Measurements from ENCODE around the gene GPATCH4.

GRCh38 chr1:156638189-156638985 is 37.1 kb upstream of the GPATCH4 start:
- TF ChIP-seq CTCF (conservative IDR thresholded peaks at IDR 0.05; ENCODE audit: low read depth, low read length) (no peak), EZH2 (IDR thresholded peaks at IDR 0.05; ENCODE audit: borderline replicate concordance, low read depth, low read length, poor library complexity, severe bottlenecking) (no peak)

Measured in A673 (cell line).